SK-N-SH (cell line): Measurements from ENCODE around the gene MACROD2.

Experiments used
- EP300 ChIP-seq, 2 experiments: IDR thresholded peaks; 2 replicates each; pipeline versions ENCODE4 v1.4.0 to v1.6.1; 2012; ENCODE audit warnings: borderline replicate concordance in 1 of 2, low read depth in 1 of 2, low read length in 1 of 2
- FOSL2 ChIP-seq: IDR thresholded peaks from 2 replicates; pipeline ENCODE4 v1.4.0; 2012; ENCODE audit warnings: low read depth, mild to moderate bottlenecking, moderate library complexity, borderline replicate concordance
- FOXM1 ChIP-seq: IDR thresholded peaks from 2 replicates; pipeline ENCODE4 v1.4.0; 2012; ENCODE audit warnings: low read depth, mild to moderate bottlenecking
- NRF1 ChIP-seq: IDR thresholded peaks from 2 replicates; pipeline ENCODE4 v1.6.1; 2012; ENCODE audit warnings: low read depth, mild to moderate bottlenecking, low read length
- POLR2AphosphoS5 ChIP-seq: IDR thresholded peaks from 2 replicates; pipeline ENCODE4 v1.6.1; 2012; ENCODE audit warnings: low read depth, low read length
- RFX5 ChIP-seq: IDR thresholded peaks from 2 replicates; pipeline ENCODE4 v1.6.1; 2012; ENCODE audit warnings: mild to moderate bottlenecking, improper control_type of control experiment, low read length
- SMC3 ChIP-seq: IDR thresholded peaks from 2 replicates; pipeline ENCODE4 v1.6.1; 2012; ENCODE audit warnings: low read depth, low read length, improper control_type of control experiment
- TEAD4 ChIP-seq: IDR thresholded peaks from 2 replicates; pipeline ENCODE4 v1.4.0; 2012; ENCODE audit warnings: mild to moderate bottlenecking, borderline replicate concordance; ENCODE audit not compliant: insufficient read depth
- YY1 ChIP-seq: IDR thresholded peaks from 2 replicates; pipeline ENCODE4 v1.4.0; 2012; ENCODE audit warnings: low read depth, mild to moderate bottlenecking
- TF ChIP-seq, protein P1 (sequence below): IDR thresholded peaks from 2 replicates; pipeline ENCODE4 v1.4.0; 2012; ENCODE audit warnings: low read depth
- TF ChIP-seq, protein P2 (sequence below): fragments of 200-600 bp; sonication (generic); IDR thresholded peaks from 2 replicates; pipeline ENCODE4 v1.6.1; 2017; ENCODE audit warnings: antibody characterized with exemption, mild to moderate bottlenecking, moderate library complexity
- TF ChIP-seq, protein P3 (sequence below): fragments of 150-350 bp; IDR thresholded peaks from 2 replicates; pipeline ENCODE4 v1.6.1; 2017; ENCODE audit warnings: antibody characterized with exemption, low read length, low read depth, borderline replicate concordance

DNA sequence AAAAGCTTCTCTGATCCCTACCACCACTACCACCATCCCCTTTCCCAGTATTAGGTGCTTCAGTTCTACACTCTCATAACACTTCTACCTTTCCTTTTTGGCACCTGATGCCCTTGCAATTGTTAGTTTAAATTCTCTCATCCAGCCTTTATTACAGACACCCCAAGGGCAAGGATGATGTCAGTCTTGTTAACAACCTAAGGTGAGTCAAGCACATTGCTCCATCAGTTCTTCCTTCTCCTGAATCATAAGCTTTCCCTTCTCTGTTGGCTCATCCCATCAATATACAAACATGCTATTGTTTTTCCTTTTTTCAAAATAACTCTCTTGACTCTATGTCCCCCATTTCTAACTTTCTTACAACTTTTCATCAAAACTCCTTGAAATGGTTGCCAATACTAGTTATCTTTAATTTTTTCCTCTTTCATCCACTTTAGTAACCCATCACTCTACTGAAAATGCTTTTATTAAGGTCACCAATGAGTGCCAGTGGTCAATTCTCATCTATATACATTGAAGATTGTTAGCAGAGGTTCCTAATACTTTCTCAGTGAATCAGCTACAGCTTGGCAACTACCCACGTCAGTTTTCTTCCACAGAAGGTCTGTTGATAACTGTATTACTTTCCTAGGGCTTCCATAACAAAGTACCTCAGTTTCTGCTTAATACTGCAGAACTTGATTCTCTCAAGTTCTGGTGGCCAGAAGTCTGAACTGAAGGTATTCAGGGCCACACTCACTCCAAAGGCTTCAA lies 439.2 kb downstream of the MACROD2 start:
- TF ChIP-seq, protein P1, sequence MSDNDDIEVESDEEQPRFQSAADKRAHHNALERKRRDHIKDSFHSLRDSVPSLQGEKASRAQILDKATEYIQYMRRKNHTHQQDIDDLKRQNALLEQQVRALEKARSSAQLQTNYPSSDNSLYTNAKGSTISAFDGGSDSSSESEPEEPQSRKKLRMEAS = no peak
- no peak for TF ChIP-seq POLR2AphosphoS5
- TF ChIP-seq, protein P2, sequence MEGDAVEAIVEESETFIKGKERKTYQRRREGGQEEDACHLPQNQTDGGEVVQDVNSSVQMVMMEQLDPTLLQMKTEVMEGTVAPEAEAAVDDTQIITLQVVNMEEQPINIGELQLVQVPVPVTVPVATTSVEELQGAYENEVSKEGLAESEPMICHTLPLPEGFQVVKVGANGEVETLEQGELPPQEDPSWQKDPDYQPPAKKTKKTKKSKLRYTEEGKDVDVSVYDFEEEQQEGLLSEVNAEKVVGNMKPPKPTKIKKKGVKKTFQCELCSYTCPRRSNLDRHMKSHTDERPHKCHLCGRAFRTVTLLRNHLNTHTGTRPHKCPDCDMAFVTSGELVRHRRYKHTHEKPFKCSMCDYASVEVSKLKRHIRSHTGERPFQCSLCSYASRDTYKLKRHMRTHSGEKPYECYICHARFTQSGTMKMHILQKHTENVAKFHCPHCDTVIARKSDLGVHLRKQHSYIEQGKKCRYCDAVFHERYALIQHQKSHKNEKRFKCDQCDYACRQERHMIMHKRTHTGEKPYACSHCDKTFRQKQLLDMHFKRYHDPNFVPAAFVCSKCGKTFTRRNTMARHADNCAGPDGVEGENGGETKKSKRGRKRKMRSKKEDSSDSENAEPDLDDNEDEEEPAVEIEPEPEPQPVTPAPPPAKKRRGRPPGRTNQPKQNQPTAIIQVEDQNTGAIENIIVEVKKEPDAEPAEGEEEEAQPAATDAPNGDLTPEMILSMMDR = no peak
- no peak for TF ChIP-seq YY1
- TF ChIP-seq SMC3 = no peak
- TF ChIP-seq, protein P3, sequence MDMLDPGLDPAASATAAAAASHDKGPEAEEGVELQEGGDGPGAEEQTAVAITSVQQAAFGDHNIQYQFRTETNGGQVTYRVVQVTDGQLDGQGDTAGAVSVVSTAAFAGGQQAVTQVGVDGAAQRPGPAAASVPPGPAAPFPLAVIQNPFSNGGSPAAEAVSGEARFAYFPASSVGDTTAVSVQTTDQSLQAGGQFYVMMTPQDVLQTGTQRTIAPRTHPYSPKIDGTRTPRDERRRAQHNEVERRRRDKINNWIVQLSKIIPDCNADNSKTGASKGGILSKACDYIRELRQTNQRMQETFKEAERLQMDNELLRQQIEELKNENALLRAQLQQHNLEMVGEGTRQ = no peak
- TF ChIP-seq NRF1 = no peak
- TF ChIP-seq FOXM1 = no peak
- no peak for TF ChIP-seq EP300 (IDR thresholded peaks at IDR 0.05; ENCODE audit: borderline replicate concordance in 1 of 2, low read depth in 1 of 2, low read length in 1 of 2)
- no peak for TF ChIP-seq TEAD4
- no peak for TF ChIP-seq RFX5
- TF ChIP-seq FOSL2 = no peak
